Panc1 (cell line): ENCODE measurements around the gene GRAPL.
"Not testable (repeated sequence)": the region's sequence is repeated elsewhere in the genome, so short reads cannot be mapped to it uniquely, and the experiment has no call there.

Experiments
- REST ChIP-seq, 2 experiments: IDR thresholded peaks; 2 replicates each; pipeline ENCODE4 v1.6.1; 2011 to 2012; ENCODE audit warnings: low read depth in 2 of 2, control low read depth in 1 of 2, low read length in 1 of 2, mild to moderate bottlenecking in 1 of 2, moderate library complexity in 1 of 2; ENCODE audit not compliant: insufficient read depth in 1 of 2
- TF ChIP-seq, protein P1 (sequence below): fragments of 450-650 bp; IDR thresholded peaks from 2 replicates; pipeline ENCODE4 v1.5.1; 2017; ENCODE audit warnings: mild to moderate bottlenecking

GRCh38 chr17:19145471-19145870, 18.1 kb downstream of the GRAPL start:
- TF ChIP-seq, protein P1, sequence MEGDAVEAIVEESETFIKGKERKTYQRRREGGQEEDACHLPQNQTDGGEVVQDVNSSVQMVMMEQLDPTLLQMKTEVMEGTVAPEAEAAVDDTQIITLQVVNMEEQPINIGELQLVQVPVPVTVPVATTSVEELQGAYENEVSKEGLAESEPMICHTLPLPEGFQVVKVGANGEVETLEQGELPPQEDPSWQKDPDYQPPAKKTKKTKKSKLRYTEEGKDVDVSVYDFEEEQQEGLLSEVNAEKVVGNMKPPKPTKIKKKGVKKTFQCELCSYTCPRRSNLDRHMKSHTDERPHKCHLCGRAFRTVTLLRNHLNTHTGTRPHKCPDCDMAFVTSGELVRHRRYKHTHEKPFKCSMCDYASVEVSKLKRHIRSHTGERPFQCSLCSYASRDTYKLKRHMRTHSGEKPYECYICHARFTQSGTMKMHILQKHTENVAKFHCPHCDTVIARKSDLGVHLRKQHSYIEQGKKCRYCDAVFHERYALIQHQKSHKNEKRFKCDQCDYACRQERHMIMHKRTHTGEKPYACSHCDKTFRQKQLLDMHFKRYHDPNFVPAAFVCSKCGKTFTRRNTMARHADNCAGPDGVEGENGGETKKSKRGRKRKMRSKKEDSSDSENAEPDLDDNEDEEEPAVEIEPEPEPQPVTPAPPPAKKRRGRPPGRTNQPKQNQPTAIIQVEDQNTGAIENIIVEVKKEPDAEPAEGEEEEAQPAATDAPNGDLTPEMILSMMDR: not testable (repeated sequence)
- TF ChIP-seq REST (IDR thresholded peaks at IDR 0.05; ENCODE audit: insufficient read depth in 1 of 2, low read depth in 2 of 2, low read length in 1 of 2): not testable (repeated sequence)
